RCC 7860 (cell line): ENCODE results near the gene ZBBX.
"Not testable (repeated sequence)": the region's sequence is repeated elsewhere in the genome, so short reads cannot be mapped to it uniquely, and the experiment has no call there.

Experiments
- DNase-seq: peaks from one replicate; pipeline ENCODE4 v3.0.0-alpha.2; 2015; ENCODE audit warnings: low spot score
- FAIRE-seq: peaks from 2 replicates; lab custom pipeline; 2012; peaks lifted over from hg19 to GRCh38; lab: Jason Lieb, UNC

Gene ZBBX

GRCh38 chr3:167380004-167380689 is at the start of gene ZBBX:
TSS of gene ZBBX (minus strand) at chr3:167380297. CDS start at chr3:167372901, 7,396 bp downstream.
- peak; percentile 63 for DNase-seq
- peak; percentile 33 for FAIRE-seq

GRCh38 chr3:167426962-167427361 is 46.9 kb upstream of the ZBBX start:
- not testable (repeated sequence) for FAIRE-seq, DNase-seq

GRCh38 chr3:167422396-167422795 is 42.3 kb upstream of the ZBBX start:
- not testable (repeated sequence) for FAIRE-seq, DNase-seq

GRCh38 chr3:167409611-167410010 is 29.5 kb upstream of the ZBBX start:
- no peak for FAIRE-seq
- DNase-seq = no peak

GRCh38 chr3:167406876-167407492 is 26.9 kb upstream of the ZBBX start:
- FAIRE-seq (no peak), DNase-seq (peak; percentile 17)

DNA sequence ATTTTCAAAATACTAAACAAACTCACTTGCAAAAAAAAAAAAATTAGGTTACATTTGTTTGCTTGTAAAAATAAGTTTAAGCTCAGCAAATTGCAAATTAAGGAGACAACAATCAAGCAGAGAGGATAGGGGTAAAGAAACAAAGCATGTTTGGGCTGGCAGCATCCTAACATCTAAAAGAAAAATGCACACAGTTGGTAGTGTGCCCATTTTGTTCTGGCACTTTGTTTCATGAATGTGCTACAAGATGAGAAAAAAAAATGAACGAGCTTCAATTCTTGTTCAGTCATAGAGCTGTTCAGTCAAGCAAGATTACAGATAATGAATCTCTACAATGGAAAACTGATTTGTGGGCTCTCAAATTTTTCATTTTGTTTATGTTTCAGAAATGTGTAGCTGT is 17.7 kb upstream of the ZBBX start:
- no peak for FAIRE-seq

GRCh38 chr3:167396075-167396474 is 16.0 kb upstream of the ZBBX start:
- no peak for DNase-seq
- no peak for FAIRE-seq

More for the DNA sequence above, 17.7 kb upstream of the ZBBX start:
- DNase-seq = no peak

DNA sequence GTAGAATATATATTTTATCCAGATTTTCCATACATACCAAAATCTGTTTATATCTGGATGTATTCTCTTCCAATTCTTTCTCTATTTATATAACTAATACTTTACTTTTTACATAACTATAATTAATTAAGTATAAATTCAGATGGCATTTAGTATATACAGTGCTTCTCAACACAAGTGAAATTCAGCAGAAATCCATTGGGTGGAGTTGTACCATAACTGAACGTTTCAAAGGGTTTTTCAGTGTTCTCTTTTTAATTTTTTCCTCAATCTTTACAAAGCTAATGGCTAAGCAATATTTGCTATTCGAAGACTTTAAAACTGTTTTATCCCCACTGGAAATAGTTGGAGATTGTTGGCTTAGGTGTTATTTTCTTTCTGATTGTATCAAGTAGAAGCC is 13.9 kb upstream of the ZBBX start:
- FAIRE-seq (no peak), DNase-seq (no peak)

DNA sequence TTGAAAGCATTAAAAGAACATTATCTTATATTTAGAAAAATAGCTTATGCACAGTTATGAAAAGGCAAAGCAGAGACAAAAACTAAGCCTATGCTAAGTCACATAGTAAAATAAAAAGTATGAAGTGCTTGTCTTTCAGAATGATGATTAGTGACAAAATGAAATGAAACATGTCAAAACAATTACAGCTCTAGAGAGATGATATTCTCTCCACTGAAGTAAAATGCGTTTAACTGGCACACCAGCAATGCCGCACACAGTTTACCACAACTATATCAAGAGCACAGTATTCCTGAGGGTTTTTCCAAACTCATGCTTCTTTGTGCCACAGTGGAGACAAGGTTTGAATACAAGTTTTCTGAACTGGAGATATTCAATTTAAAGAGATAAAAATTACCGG is 2.1 kb upstream of the ZBBX start:
- FAIRE-seq (no peak), DNase-seq (no peak)

DNA sequence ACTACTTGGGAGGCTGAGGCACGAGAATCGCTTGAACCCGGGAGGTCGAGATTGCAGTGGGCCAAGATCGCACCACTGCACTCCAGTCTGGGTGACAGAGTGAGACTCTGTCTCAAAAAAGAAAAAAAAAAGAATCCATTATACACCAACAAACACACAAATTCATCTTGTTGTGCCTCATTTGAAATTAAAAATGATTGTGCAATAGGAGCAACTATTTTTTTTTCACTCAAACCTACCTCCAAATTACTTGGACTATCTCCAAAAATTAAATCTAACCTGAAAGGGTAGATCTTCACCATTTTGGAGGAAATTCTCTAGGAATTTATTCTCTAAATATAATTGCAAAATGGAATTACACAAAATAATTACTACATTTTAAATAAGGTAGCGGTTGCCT is 4.6 kb downstream of the ZBBX start:
- no peak for DNase-seq
- no peak for FAIRE-seq

DNA sequence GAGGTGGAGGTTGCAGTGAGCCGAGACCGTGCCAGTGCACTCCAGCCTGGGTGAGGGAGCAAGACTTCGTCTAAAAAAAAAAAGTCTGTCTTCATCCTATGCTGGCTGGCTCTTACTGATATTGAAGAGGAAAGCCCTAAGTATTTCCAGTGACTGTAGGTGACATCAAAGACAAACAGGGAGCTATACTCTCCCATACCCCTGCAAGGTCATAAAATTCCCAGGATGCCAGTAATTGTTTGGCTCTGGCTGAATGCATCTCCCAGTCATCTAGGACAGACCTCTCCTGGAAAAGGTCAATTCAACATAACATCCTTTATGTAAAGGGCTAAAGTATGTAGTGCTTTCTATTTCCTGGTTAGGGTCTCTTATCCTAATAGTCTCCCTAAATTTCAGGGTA is 8.0 kb downstream of the ZBBX start:
- no peak for FAIRE-seq
- DNase-seq = no peak

DNA sequence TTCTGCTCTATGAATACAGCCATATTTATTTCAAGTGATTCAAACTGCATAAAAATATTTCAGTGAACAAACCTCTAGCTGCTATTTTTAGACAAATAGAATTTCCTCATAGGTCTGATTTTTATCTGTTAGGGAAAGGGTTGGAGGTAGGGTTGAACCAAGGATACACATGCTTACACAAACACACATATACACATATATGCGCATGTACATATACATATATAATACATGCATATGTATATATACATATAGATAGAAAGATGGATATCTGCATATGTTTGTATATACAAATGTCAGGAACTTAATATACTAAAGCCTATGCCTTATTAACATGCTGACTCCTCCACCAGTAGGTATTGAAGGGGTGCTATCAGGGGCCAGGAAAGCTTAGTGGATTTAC is 18.1 kb downstream of the ZBBX start:
- DNase-seq (no peak), FAIRE-seq (no peak)

DNA sequence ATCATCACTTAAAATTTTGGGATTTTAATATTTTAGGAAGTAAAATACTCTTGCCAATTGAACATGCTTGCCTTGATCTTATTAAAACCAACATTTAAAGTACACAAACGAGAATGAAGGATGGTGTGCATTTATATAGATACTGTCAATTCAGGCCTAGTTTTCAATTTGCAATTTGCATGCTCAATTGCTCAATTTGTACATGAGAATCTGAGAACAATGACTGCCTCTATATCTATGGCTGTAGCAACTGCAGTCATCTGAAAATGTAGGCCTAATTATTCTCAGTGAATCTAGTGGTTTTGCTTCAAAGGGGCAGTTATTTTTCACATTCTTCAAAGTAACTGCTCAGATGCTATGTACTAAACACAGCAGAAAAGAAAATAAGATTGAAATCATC is 18.8 kb downstream of the ZBBX start:
- DNase-seq (no peak), FAIRE-seq (no peak)

- no peak for FAIRE-seq
- no peak for DNase-seq
Observed at GRCh38 chr3:167355446-167355845, 24.7 kb downstream of the ZBBX start.

DNA sequence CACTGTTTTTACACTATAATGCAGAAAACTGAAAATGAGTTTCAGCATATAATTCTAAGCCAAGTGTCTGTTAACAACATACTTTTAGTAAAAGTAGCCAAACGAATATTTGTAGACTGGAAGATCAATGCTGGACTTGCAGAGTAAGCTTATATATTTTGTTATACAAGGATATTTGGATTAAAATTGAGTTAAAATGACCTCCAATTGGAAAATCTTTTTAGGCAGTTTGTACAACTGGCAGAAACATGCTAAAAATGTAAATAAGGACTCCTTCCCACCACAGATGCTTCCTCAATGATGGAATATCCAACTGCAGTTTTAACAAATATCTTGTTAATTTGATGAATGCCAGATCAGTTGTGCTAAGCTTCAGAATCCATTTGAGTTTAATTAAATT is 25.3 kb downstream of the ZBBX start:
- DNase-seq = no peak
- no peak for FAIRE-seq

DNA sequence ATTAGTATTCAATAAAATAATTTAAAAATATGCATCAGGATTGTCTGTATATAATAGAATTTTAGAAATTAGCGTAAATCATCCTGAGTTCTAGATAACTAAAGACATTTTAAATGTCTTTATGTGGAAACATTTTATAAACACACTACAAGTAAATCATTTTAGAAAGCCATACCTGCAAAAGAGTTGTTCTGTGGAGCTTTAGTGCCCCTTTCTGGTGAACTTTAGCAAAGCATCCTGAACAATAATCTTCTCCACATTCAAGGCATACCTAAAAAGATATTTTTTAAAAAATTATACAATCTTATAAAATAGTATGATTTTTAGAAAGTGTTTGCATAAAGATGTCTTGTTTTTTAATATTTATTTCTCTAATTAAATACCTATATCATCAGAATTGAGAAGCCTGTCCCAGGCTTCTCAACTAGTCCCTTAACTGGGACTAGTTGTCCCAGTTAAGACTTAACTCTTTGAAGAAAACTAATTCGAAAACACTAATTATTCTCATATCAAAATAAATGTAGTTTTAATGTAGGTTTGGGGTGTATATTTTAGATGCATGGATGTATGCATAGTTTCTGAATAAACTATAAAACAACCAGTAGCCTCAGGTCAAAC is 29.7 kb downstream of the ZBBX start:
- peak; percentile 66 for FAIRE-seq
- peak; percentile 9 for DNase-seq

DNA sequence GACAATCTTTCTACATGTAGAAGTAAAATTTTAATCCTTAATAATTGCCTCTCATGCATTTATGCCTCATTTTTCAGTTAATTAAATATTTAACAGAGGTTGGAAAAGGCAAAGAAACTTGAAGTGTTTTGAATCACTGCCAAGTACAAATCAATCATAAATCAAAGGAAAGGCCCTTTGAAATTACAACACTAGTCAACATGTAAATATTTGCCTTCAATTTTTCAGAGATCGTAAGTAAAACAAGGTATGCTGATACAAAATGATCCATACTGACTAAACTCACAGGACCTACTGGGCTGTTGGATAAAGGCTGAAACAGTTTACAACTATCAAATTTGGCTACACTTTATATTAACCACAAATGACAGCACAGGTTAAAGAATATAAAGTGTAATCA is 33.9 kb downstream of the ZBBX start:
- no peak for FAIRE-seq
- DNase-seq = no peak

GRCh38 chr3:167330993-167331785 is 48.9 kb downstream of the ZBBX start:
- DNase-seq (no peak), FAIRE-seq (no peak)

GRCh38 chr3:167323572-167323971 is 56.5 kb downstream of the ZBBX start:
- no peak for DNase-seq
- FAIRE-seq = no peak

GRCh38 chr3:167318996-167319615 is 61.0 kb downstream of the ZBBX start:
- DNase-seq = no peak
- FAIRE-seq = no peak

- DNase-seq (no peak), FAIRE-seq (no peak)
Observed at GRCh38 chr3:167318306-167318705, 61.8 kb downstream of the ZBBX start.
